Sigmoid colon (tissue), 3 donors: ENCODE measurements around the gene CLCN4.

Source experiments
- CTCF ChIP-seq, 4 experiments: fragments of 450-650 bp in 3 of 4; fragments of 200-600 bp in 1 of 4; IDR thresholded peaks; one replicate each; pipeline ENCODE4 v1.5.1; 2016 to 2019; ENCODE audit warnings: antibody characterized with exemption in 4 of 4, mild to moderate bottlenecking in 3 of 4, moderate library complexity in 2 of 4
- POLR2A ChIP-seq, 2 donors: fragments of 450-650 bp; IDR thresholded peaks; one replicate each; pipeline ENCODE4 v1.6.1; 2016; ENCODE audit warnings: antibody characterized with exemption in 2 of 2, mild to moderate bottlenecking in 2 of 2, moderate library complexity in 2 of 2

- TF ChIP-seq CTCF (IDR thresholded peaks at IDR 0.05) (no peak), POLR2A (IDR thresholded peaks at IDR 0.05) (no peak)
These were observed 8.9 kb downstream of the CLCN4 start for GRCh38 chrX:10165580-10166247.
